ENCODE results near the gene ECM2. TPM values are rescaled to one million over a fixed set of nuclear protein-coding genes. Genes with fewer than 3 reads are reported as not detected.

The ECM2 gene
- total and polyA plus RNA-seq, 2 of the 13 experiments (the other 11 are each of a cell fraction or from before 2014, with no cell fraction given): 0.37 TPM; not detected in 1

GRCh38 chr9:92530893-92531292 lies 4.9 kb downstream of the ECM2 start (continued):
- no peak for TF ChIP-seq ZNF788 (CRISPR knock-in tag; IDR thresholded peaks at IDR 0.05; ENCODE audit: borderline replicate concordance)

GRCh38 chr9:92529124-92529523 lies 6.7 kb downstream of the ECM2 start:
- no peak overlapping the region for H3K4me3 ChIP-seq (replicated peaks in 1 of 3; ENCODE audit: insufficient read depth in 1 of 3, low read depth in 2 of 3, low read length in 3 of 3)
- H4K20me1 ChIP-seq (ENCODE audit: insufficient read depth, low read length): no peaks in the 10 kb centered on the region
- no peak for FAIRE-seq
- H2AFZ ChIP-seq (ENCODE audit: low read length): no peak overlapping the region
- in situ Hi-C loops (cut with HindIII; ENCODE audit: extremely low pct_ligation_motif_present, low pct_unique_long_range_greater_than_20kb): no loop called here
- peaks cover 3% of the 10 kb centered on the region for H3K4me1 ChIP-seq (ENCODE audit: insufficient read depth, low read length)
- no peak for ATAC-seq
- intact Hi-C loops (cut with micrococcal nuclease; ENCODE audit: unreplicated experiment): no loop called here
- H3K9me3 ChIP-seq (ENCODE audit: low read length): no peaks in the 10 kb centered on the region
- DNase-seq (ENCODE audit: low spot score): no peak
- H3K27me3 ChIP-seq (ENCODE audit: control insufficient read depth in 1 of 2, insufficient read depth in 2 of 2, low read length in 2 of 2): no peaks in the 10 kb centered on the region
- TF ChIP-seq ZFY (CRISPR knock-in tag; IDR thresholded peaks at IDR 0.05): no peak
- TF ChIP-seq SETDB1 (CRISPR knock-in tag; IDR thresholded peaks at IDR 0.05; ENCODE audit: borderline replicate concordance): no peak
- TF ChIP-seq STAG1 (CRISPR knock-in tag; IDR thresholded peaks at IDR 0.05): no peak
- TF ChIP-seq FOSL2 (CRISPR knock-in tag; IDR thresholded peaks at IDR 0.05): no peak
- no peak for TF ChIP-seq ARID4A (CRISPR knock-in tag; IDR thresholded peaks at IDR 0.05; ENCODE audit: borderline replicate concordance)
- no peaks in the 10 kb centered on the region for H3K36me3 ChIP-seq (replicated peaks in 1 of 2; ENCODE audit: control insufficient read depth in 1 of 2, insufficient read depth in 2 of 2, low read length in 2 of 2)
- POLR2A ChIA-PET: no interaction called here
- H3K27ac ChIP-seq (ENCODE audit: extremely low read length, insufficient read depth, low read length): no peak overlapping the region
- no peak overlapping the region for H3K9ac ChIP-seq (ENCODE audit: insufficient read depth, low read depth, low read length)
- H3K4me2 ChIP-seq (ENCODE audit: low read depth, low read length): no peak overlapping the region
- no TSS peak for BruUV-seq (replicated peaks)
- CTCF ChIA-PET (ENCODE audit: low intra/inter-chr PET ratio, low total read pairs): no interaction called here
- 86% methylated on average over 3 of the region's 3 CpGs for WGBS (ENCODE audit: low lambda C conversion rate)
- no peaks in the 10 kb centered on the region for H3K79me2 ChIP-seq (ENCODE audit: insufficient read depth, low read length)

Measured in HepG2 (cell line).